HEK293 (cell line): ENCODE results near the gene S1PR5.
A peak's percentile ranks its signal among the peaks of the same experiment; 100 is the strongest.

Source experiments
- CTCF ChIA-PET: fragments of 350-600 bp; formaldehyde crosslinking; extraction: SDS; loops from one replicate; lab custom pipeline; 2021; ENCODE audit warnings: antibody characterized with exemption; lab: Yijun Ruan, JAX
- POLR2A ChIA-PET: fragments of 300-600 bp; formaldehyde crosslinking; extraction: SDS; loops from one replicate; lab custom pipeline; 2020; ENCODE audit warnings: antibody characterized with exemption, inconsistent platforms; lab: Yijun Ruan, JAX
- H3K27ac ChIP-seq: fragments of 200-500 bp; sonication (Bioruptor generic); 2 replicates; pipeline ENCODE4 v1.5.1; 2014; ENCODE audit warnings: low read depth, low read length, control low read depth, inconsistent platforms; ENCODE audit errors: extremely low read depth
- H3K36me3 ChIP-seq, 2 experiments: fragments of 200-500 bp in 1 of 2; sonication (Bioruptor generic) in 1 of 2; 1 replicate in 1 of 2; 2 replicates in 1 of 2; pipeline ENCODE4 v1.5.1; 2014 to 2017; ENCODE audit warnings: inconsistent platforms in 2 of 2, low read length in 2 of 2; ENCODE audit not compliant: control insufficient read depth in 2 of 2, insufficient read depth in 1 of 2
- H3K4me1 ChIP-seq: fragments of 200-500 bp; sonication (Bioruptor generic); 2 replicates; pipeline ENCODE4 v1.5.1; 2014; ENCODE audit warnings: mild to moderate bottlenecking, low read length, inconsistent platforms; ENCODE audit not compliant: control insufficient read depth, insufficient read depth
- H3K4me3 ChIP-seq: 2 replicates; pipeline ENCODE4 v1.5.1; 2011; ENCODE audit warnings: low read depth, mild to moderate bottlenecking, control low read depth, low read length, moderate library complexity
- H3K9me3 ChIP-seq: fragments of 200-500 bp; sonication (Bioruptor generic); 2 replicates; pipeline ENCODE4 v1.5.1; 2014; ENCODE audit warnings: low read depth, low read length, inconsistent platforms; ENCODE audit not compliant: control insufficient read depth, insufficient read depth
- BCL11B ChIP-seq: fragments of 450-650 bp; formaldehyde crosslinking; IDR thresholded peaks from 2 replicates; pipeline ENCODE4 v1.5.1; 2016; ENCODE audit warnings: low read depth, missing biosample characterization, missing genetic modification characterization
- RBAK ChIP-seq: fragments of 450-650 bp; formaldehyde crosslinking; IDR thresholded peaks from 2 replicates; pipeline ENCODE4 v1.5.1; 2016; ENCODE audit warnings: missing biosample characterization, missing genetic modification characterization
- SP2 ChIP-seq: fragments of 450-650 bp; formaldehyde crosslinking; IDR thresholded peaks from 2 replicates; pipeline ENCODE4 v1.5.1; 2016; ENCODE audit warnings: missing biosample characterization, missing genetic modification characterization
- SP7 ChIP-seq: fragments of 450-650 bp; formaldehyde crosslinking; IDR thresholded peaks from 2 replicates; pipeline ENCODE4 v1.5.1; 2016; ENCODE audit warnings: missing biosample characterization, missing genetic modification characterization
- TCF7L2 ChIP-seq: IDR thresholded peaks from 2 replicates; pipeline ENCODE4 v1.6.1; 2011; ENCODE audit warnings: low read depth, mild to moderate bottlenecking, inconsistent platforms, low read length, moderate library complexity, borderline replicate concordance
- ZBTB1 ChIP-seq: fragments of 450-650 bp; formaldehyde crosslinking; IDR thresholded peaks from 2 replicates; pipeline ENCODE4 v1.5.1; 2016; ENCODE audit warnings: missing biosample characterization, missing genetic modification characterization
- ZBTB20 ChIP-seq: fragments of 450-650 bp; formaldehyde crosslinking; IDR thresholded peaks from 2 replicates; pipeline ENCODE4 v1.5.1; 2016; ENCODE audit warnings: missing biosample characterization, missing genetic modification characterization
- ZFP3 ChIP-seq: fragments of 450-650 bp; formaldehyde crosslinking; IDR thresholded peaks from 2 replicates; pipeline ENCODE4 v1.5.1; 2016; ENCODE audit warnings: low read depth, missing biosample characterization, missing genetic modification characterization
- ZNF211 ChIP-seq: fragments of 450-650 bp; formaldehyde crosslinking; IDR thresholded peaks from 2 replicates; pipeline ENCODE4 v1.5.1; 2016; ENCODE audit warnings: low read depth, missing biosample characterization, missing genetic modification characterization
- ZNF223 ChIP-seq: fragments of 450-650 bp; formaldehyde crosslinking; IDR thresholded peaks from 2 replicates; pipeline ENCODE4 v1.5.1; 2016; ENCODE audit warnings: missing biosample characterization, missing genetic modification characterization
- ZNF302 ChIP-seq: fragments of 450-650 bp; formaldehyde crosslinking; IDR thresholded peaks from 2 replicates; pipeline ENCODE4 v1.5.1; 2016; ENCODE audit warnings: missing biosample characterization, missing genetic modification characterization, low read depth
- ZNF341 ChIP-seq: fragments of 450-650 bp; formaldehyde crosslinking; IDR thresholded peaks from 2 replicates; pipeline ENCODE4; 2016; ENCODE audit warnings: low read depth, missing biosample characterization, missing genetic modification characterization
- ZNF423 ChIP-seq: fragments of 450-650 bp; formaldehyde crosslinking; IDR thresholded peaks from 2 replicates; pipeline ENCODE4 v1.5.1; 2016; ENCODE audit warnings: missing biosample characterization, missing genetic modification characterization
- ZNF530 ChIP-seq: fragments of 450-650 bp; formaldehyde crosslinking; IDR thresholded peaks from 2 replicates; pipeline ENCODE4 v1.5.1; 2016; ENCODE audit warnings: low read depth, missing biosample characterization, missing genetic modification characterization
- ZNF560 ChIP-seq: fragments of 450-650 bp; formaldehyde crosslinking; IDR thresholded peaks from 2 replicates; pipeline ENCODE4 v1.5.1; 2017; ENCODE audit warnings: missing biosample characterization, missing genetic modification characterization, borderline replicate concordance
- ZNF610 ChIP-seq: fragments of 450-650 bp; formaldehyde crosslinking; IDR thresholded peaks from 2 replicates; pipeline ENCODE4 v1.5.1; 2016; ENCODE audit warnings: missing biosample characterization, missing genetic modification characterization, borderline replicate concordance
- ZNF701 ChIP-seq: fragments of 450-650 bp; formaldehyde crosslinking; IDR thresholded peaks from 2 replicates; pipeline ENCODE4 v1.5.1; 2016; ENCODE audit warnings: missing biosample characterization, missing genetic modification characterization
- TF ChIP-seq, protein P1 (sequence below): fragments of 450-650 bp; formaldehyde crosslinking; IDR thresholded peaks from 2 replicates; pipeline ENCODE4 v1.5.1; 2016; ENCODE audit warnings: missing biosample characterization, missing genetic modification characterization
- TF ChIP-seq, protein P2 (sequence below): fragments of 450-650 bp; formaldehyde crosslinking; IDR thresholded peaks from 2 replicates; pipeline ENCODE4 v1.5.1; 2016; ENCODE audit warnings: missing biosample characterization, missing genetic modification characterization
- TF ChIP-seq, protein P3 (sequence below): fragments of 450-650 bp; formaldehyde crosslinking; IDR thresholded peaks from 2 replicates; pipeline ENCODE4 v1.5.1; 2016; ENCODE audit warnings: missing biosample characterization, missing genetic modification characterization
- TF ChIP-seq, protein P4 (sequence below): fragments of 450-650 bp; formaldehyde crosslinking; IDR thresholded peaks from 2 replicates; pipeline ENCODE4 v1.5.1; 2017; ENCODE audit warnings: missing biosample characterization, missing genetic modification characterization

S1PR5 gene

DNA sequence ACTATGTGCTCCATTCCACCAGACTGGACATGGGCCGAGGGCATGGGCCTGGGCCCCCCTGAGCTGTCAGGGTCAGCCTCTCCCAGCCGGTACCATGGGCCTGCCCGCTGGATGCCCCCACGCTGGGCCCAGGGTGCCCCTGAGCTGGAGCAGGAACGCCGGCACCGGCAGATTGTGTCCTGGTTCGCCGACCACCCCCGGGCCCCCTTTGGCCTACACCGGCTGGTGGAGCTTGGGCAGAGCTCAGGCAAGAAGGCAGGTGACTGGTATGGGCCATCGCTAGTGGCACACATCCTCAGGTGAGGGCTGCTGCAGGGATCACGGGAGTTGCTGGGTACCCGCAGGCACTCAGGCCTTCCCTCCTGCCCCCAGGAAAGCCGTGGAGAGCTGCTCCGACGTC is 29.6 kb upstream of the S1PR5 start:
- Histone ChIP-seq H3K9me3 (no peaks in the 10 kb centered on the region), H3K4me1 (no peaks in the 10 kb centered on the region), H3K4me3 (no peak overlapping the region), H3K27ac (no peak overlapping the region), H3K36me3 (peaks cover 5 to 48% of the 10 kb centered on the region in 2 experiments; a peak in 2 of 3 replicates)
- no peak for TF ChIP-seq ZNF341 (tag by site-specific recombination)
- TF ChIP-seq, protein P1, sequence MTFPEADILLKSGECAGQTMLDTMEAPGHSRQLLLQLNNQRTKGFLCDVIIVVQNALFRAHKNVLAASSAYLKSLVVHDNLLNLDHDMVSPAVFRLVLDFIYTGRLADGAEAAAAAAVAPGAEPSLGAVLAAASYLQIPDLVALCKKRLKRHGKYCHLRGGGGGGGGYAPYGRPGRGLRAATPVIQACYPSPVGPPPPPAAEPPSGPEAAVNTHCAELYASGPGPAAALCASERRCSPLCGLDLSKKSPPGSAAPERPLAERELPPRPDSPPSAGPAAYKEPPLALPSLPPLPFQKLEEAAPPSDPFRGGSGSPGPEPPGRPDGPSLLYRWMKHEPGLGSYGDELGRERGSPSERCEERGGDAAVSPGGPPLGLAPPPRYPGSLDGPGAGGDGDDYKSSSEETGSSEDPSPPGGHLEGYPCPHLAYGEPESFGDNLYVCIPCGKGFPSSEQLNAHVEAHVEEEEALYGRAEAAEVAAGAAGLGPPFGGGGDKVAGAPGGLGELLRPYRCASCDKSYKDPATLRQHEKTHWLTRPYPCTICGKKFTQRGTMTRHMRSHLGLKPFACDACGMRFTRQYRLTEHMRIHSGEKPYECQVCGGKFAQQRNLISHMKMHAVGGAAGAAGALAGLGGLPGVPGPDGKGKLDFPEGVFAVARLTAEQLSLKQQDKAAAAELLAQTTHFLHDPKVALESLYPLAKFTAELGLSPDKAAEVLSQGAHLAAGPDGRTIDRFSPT (tag by site-specific recombination), result 0 out of 2 replicates have a peak, but pooled peaks have one; percentile 40
- ChIA-PET CTCF (interaction anchor here (0.5 to 1.6 kb wide), 3 partner anchors 18 to 90 kb away, joined by 3 to 4 read pairs (median 3); no protein-coding TSS in a partner anchor), POLR2A (interaction anchor here (0.6 kb wide), 1 partner anchor 22 kb away, joined by 6 read pairs; no protein-coding TSS in a partner anchor)

DNA sequence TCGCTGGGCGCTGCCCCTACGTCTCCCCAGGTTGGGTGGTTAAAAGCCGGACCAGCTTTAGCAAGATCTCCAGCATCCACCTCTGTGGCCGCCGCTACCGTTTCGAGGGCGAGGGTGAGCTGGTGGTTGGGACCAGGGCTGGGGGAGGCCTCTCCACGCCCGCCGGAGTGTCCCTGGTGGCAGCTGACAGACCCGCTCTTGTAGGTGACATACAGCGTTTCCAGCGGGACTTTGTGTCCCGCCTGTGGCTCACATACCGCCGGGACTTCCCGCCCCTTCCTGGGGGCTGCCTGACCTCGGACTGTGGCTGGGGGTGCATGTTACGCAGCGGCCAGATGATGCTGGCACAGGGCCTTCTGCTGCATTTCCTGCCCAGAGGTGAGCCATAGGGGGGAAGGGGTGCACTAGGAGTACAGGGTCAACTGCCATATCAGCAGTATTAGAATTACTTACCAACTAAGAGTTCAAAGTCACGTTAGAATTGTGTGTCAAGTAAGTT is 27.6 kb upstream of the S1PR5 start:
- Histone ChIP-seq H3K9me3 (no peaks in the 10 kb centered on the region), H3K27ac (no peak overlapping the region), H3K36me3 (peaks cover 0 to 30% of the 10 kb centered on the region in 2 experiments; a peak in 2 of 3 replicates), H3K4me1 (no peaks in the 10 kb centered on the region), H3K4me3 (peak overlapping the region; percentile 89)
- ChIA-PET CTCF (interaction anchor here (0.6 to 1.0 kb wide), 2 partner anchors 22 to 38 kb away, joined by 3 read pairs; no protein-coding TSS in a partner anchor), POLR2A (interaction anchor here (2.3 kb wide), 1 partner anchor 8 kb away, joined by 7 read pairs; no protein-coding TSS in a partner anchor)
- TF ChIP-seq SP7 (tag by site-specific recombination) (no peak), TCF7L2 (no peak), ZBTB1 (tag by site-specific recombination) (no peak), ZNF610 (tag by site-specific recombination) (no peak), BCL11B (tag by site-specific recombination) (no peak), ZNF701 (tag by site-specific recombination) (no peak), ZNF211 (no peak), ZFP3 (tag by site-specific recombination) (no peak), ZNF530 (no peak), ZBTB20 (tag by site-specific recombination) (no peak), ZNF223 (tag by site-specific recombination) (no peak), ZNF560 (tag by site-specific recombination) (no peak), ZNF302 (tag by site-specific recombination) (no peak), RBAK (peak; percentile 78), SP2 (tag by site-specific recombination) (peak; percentile 55), ZNF423 (tag by site-specific recombination) (no peak)
- TF ChIP-seq, protein P1 (tag by site-specific recombination), result 0 out of 2 replicates have a peak, but pooled peaks have one; percentile 19
- TF ChIP-seq, protein P2, sequence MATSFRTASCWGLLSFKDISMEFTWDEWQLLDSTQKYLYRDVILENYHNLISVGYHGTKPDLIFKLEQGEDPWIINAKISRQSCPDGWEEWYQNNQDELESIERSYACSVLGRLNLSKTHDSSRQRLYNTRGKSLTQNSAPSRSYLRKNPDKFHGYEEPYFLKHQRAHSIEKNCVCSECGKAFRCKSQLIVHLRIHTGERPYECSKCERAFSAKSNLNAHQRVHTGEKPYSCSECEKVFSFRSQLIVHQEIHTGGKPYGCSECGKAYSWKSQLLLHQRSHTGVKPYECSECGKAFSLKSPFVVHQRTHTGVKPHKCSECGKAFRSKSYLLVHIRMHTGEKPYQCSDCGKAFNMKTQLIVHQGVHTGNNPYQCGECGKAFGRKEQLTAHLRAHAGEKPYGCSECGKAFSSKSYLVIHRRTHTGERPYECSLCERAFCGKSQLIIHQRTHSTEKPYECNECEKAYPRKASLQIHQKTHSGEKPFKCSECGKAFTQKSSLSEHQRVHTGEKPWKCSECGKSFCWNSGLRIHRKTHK (tag by site-specific recombination), result no peak
- TF ChIP-seq, protein P3, sequence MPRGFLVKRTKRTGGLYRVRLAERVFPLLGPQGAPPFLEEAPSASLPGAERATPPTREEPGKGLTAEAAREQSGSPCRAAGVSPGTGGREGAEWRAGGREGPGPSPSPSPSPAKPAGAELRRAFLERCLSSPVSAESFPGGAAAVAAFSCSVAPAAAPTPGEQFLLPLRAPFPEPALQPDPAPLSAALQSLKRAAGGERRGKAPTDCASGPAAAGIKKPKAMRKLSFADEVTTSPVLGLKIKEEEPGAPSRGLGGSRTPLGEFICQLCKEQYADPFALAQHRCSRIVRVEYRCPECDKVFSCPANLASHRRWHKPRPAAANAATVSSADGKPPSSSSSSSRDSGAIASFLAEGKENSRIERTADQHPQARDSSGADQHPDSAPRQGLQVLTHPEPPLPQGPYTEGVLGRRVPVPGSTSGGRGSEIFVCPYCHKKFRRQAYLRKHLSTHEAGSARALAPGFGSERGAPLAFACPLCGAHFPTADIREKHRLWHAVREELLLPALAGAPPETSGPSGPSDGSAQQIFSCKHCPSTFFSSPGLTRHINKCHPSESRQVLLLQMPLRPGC (tag by site-specific recombination), result no peak
- TF ChIP-seq, protein P4, sequence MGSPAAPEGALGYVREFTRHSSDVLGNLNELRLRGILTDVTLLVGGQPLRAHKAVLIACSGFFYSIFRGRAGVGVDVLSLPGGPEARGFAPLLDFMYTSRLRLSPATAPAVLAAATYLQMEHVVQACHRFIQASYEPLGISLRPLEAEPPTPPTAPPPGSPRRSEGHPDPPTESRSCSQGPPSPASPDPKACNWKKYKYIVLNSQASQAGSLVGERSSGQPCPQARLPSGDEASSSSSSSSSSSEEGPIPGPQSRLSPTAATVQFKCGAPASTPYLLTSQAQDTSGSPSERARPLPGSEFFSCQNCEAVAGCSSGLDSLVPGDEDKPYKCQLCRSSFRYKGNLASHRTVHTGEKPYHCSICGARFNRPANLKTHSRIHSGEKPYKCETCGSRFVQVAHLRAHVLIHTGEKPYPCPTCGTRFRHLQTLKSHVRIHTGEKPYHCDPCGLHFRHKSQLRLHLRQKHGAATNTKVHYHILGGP (tag by site-specific recombination), result no peak
